Smooth muscle cell of the coronary artery (primary cell): ENCODE results near the gene LIG4. TPM values are rescaled to one million over a fixed set of nuclear protein-coding genes. Genes with fewer than 3 reads are reported as not detected.

Experiments used
- total RNA-seq: library from RNA; depleted of rRNA; stranded (reverse); fragments of >200 nt; gene quantifications from 2 replicates; pipeline ENCODE4 v1.2.3, GENCODE V29; 2014; ENCODE audit warnings: low replicate concordance

The LIG4 gene
- total RNA-seq, result 2.8 and 7.3 TPM in 2 replicates

GRCh38 chr13:108215436-108215835 lies at the start of gene LIG4:
Gene LIG4, minus strand, starts transcription at chr13:108215536. Its CDS starts 4,268 bp downstream, at chr13:108211268.

GRCh38 chr13:108218044-108218974 lies 3.0 kb upstream of the LIG4 start, which contains the start of gene ABHD13:
Gene ABHD13, plus strand, starts transcription at chr13:108218392. Its CDS starts 10,827 bp downstream, at chr13:108229219.

Other genes with a start within 250 kb of the LIG4 start
- gene ABHD13, start 2.9 kb upstream of the LIG4 start, total RNA-seq, result 2.0 and 4.4 TPM in 2 replicates
- 0.60 and 7.3 TPM in 2 replicates for gene TNFSF13B, start 54.2 kb upstream of the LIG4 start, total RNA-seq